ENCODE measurements around the gene SMPD1.

- TF ChIP-seq, protein P1, sequence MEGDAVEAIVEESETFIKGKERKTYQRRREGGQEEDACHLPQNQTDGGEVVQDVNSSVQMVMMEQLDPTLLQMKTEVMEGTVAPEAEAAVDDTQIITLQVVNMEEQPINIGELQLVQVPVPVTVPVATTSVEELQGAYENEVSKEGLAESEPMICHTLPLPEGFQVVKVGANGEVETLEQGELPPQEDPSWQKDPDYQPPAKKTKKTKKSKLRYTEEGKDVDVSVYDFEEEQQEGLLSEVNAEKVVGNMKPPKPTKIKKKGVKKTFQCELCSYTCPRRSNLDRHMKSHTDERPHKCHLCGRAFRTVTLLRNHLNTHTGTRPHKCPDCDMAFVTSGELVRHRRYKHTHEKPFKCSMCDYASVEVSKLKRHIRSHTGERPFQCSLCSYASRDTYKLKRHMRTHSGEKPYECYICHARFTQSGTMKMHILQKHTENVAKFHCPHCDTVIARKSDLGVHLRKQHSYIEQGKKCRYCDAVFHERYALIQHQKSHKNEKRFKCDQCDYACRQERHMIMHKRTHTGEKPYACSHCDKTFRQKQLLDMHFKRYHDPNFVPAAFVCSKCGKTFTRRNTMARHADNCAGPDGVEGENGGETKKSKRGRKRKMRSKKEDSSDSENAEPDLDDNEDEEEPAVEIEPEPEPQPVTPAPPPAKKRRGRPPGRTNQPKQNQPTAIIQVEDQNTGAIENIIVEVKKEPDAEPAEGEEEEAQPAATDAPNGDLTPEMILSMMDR (IDR thresholded peaks at IDR 0.05 in 4 of 5, conservative IDR thresholded peaks at IDR 0.05 in 1 of 5): no peak
- TF ChIP-seq POLR2A (IDR thresholded peaks at IDR 0.05): no peak
These were observed 33.1 kb upstream of the SMPD1 start for GRCh38 chr11:6357222-6357621.
